ENCODE measurements around the gene ABCA3.

The ABCA3 gene

GRCh38 chr16:2350500-2350899 is 10.0 kb upstream of the ABCA3 start:
- peak; percentile 20 for DNase-seq

GRCh38 chr16:2343211-2343610 is 2.7 kb upstream of the ABCA3 start:
- DNase-seq = no peak

- no peak for DNase-seq
Observed at GRCh38 chr16:2341456-2342447, 1.2 kb upstream of the ABCA3 start.

- DNase-seq = peak; percentile 30
Observed at GRCh38 chr16:2339521-2340484, 725 bp downstream of the ABCA3 start.

DNA sequence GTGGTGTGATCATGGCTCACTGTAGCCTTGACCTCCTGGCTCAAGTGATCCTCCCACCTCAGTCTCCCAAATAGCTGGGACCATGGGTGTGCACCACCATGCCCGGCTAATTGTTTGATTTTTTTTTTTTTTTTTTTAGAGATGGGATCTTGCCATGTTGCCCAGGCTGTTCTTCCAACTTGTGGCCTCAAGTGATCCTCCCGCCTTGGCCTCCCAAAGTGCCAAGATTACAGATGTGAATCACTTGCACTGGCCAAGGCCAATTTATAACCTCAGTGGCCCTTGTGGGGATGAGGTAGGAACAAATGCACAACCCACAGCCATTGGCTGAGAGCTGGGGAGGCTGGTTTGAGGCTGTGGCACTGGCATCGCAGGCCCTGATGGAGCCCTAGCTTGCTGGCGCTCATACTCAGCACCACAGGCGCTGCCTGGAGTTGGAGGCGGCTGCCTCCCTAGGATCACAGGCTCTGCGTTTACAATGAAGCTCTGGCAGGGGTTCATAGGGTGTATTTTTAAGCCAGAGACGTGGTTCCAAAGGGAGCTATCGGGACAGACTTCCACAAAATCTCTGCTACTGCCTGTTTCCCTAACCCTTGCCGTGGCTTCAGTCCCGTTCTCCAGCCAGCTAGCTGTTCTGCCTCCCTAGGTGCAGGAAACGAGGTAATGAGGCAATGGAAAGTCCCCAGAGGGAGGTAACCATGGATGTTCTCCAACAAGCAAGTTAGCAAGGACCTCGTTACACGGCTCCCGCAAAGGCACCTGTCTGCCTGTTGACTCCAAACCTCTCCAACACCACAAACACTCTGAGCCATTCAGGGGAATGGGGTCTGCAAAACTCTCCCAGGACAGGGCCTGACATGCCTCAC is 2.9 kb downstream of the ABCA3 start:
- DNase-seq = peak; percentile 17

GRCh38 chr16:2335286-2335895 is 5.1 kb downstream of the ABCA3 start:
- no peak for DNase-seq

GRCh38 chr16:2333772-2334379 is 6.7 kb downstream of the ABCA3 start:
- no peak for DNase-seq

- DNase-seq = no peak
Observed at GRCh38 chr16:2333231-2333630, 7.3 kb downstream of the ABCA3 start.

DNA sequence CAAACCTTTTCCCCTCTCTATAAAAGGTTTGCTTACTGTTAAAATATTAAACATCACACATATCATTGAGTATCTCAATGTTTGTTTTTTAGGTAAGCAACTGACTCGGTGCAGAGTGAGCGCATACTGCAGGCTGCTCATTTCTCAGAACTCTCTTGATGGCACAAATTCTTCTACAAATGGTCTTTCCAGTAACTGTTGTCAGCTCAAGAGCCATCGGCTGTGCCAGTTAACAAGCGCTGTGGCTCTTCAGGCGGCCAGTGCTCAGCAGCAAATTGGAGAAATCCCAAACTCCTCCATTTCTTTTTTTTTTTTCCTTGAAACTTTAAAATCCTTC is 8.6 kb downstream of the ABCA3 start:
- DNase-seq = no peak

DNA sequence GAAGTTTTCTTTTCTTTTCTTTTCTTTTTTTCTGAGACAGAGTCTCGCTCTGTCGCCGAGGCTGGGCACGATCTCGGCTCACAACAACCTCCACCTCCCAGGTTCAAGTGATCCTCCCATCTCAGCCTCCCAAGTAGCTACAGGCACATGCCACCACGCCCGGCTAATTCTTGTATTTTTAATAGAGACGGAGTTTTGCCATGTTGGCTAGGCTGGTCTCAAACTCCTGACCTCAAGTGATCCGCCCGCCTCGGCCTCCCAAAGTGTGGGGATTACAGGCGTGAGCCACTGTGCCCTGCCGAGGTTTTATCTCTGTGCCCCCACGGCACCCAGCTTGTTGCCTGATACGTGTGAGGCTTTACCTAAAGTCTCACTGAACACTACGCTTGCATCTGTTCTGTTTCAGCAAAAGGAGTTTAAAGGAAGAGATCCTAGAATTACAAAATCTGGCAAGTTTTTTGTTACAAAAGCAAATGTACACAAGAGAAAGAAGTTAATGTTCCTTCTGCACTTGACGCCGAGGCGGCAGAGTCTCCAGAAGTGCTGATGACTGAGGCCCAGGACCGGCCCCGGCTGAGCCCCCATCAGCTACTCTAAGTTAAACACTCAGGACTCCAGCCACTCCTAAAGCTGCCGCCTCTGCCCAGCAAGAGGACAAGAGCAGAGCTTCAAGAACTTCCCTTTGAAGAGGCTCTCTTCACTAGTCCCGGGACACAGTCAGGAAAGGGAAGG is 9.2 kb downstream of the ABCA3 start:
- DNase-seq = no peak

DNA sequence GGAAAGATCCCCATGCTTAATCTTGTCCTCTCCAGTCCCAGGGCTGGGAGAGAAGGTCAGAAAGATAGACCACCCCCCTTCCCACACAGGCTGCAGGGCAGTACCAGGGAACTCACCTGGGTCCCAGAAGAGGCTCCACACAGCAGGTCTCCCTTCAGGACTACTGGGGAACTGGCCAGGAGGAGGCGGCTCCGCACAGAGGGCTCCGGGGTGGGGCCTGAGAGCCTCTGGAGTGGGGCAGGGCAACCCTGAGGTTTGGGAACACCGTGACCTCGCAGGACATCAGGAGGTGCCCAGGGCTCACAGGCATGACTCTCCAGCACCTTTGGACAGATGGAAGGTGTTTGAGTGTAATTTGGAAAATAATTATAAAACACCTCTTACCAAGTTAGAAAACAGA is 11.0 kb downstream of the ABCA3 start:
- no peak for DNase-seq

GRCh38 chr16:2328428-2328827 is 12.1 kb downstream of the ABCA3 start:
- DNase-seq = no peak

- no peak for DNase-seq
Observed at GRCh38 chr16:2326191-2326590, 14.3 kb downstream of the ABCA3 start.

DNA sequence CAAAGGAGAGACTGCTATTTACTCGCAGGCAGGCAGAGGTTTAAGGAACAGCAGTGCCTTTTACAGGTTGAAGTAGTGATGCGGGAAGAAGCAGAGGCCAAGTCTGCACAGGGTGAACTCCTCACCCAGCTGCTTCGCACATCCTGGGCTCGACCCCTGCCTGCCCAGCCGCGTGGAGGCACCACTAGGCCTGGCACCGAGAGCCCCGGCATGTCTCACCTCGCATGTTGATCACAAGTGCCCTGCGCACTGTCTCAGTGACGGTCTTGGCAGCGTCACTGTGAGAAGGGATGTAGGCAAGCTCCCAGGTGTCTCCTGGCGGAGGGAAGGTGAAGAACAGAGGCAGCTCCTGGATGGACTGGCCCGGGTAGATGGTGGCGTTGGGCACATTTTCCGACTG is 14.7 kb downstream of the ABCA3 start:
- no peak for DNase-seq

- no peak for DNase-seq
Observed at GRCh38 chr16:2325181-2325580, 15.3 kb downstream of the ABCA3 start.

- no peak for DNase-seq
Observed at GRCh38 chr16:2324296-2324859, 16.1 kb downstream of the ABCA3 start.

- no peak for DNase-seq
Observed at GRCh38 chr16:2323701-2324100, 16.8 kb downstream of the ABCA3 start.

- DNase-seq = no peak
Observed at GRCh38 chr16:2319606-2320005, 20.9 kb downstream of the ABCA3 start.

- no peak for DNase-seq
Observed at GRCh38 chr16:2317231-2318020, 23.1 kb downstream of the ABCA3 start.

All from NCI-H226 (cell line).